Measurements from ENCODE around the gene CSN1S1. TPM values are rescaled to one million over a fixed set of nuclear protein-coding genes. Genes with fewer than 3 reads are reported as not detected.

The CSN1S1 gene
- total RNA-seq: not detected in 2 replicates

GRCh38 chr4:69930768-69931167, at the start of gene CSN1S1:
CSN1S1 (plus strand) TSS chr4:69931068; CDS start chr4:69932556, 1,488 bp downstream.

GRCh38 chr4:69965628-69966027, 34.8 kb downstream of the CSN1S1 start, which contains the start of gene CSN2:
CSN2 (minus strand) TSS chr4:69965728; CDS start chr4:69960995, 4,733 bp downstream.

GRCh38 chr4:69995526-69996016, 64.7 kb downstream of the CSN1S1 start, which contains the start of gene STATH:
STATH (plus strand) TSS chr4:69995966; CDS start chr4:69998438, 2,472 bp downstream.

Other genes starting within 250 kb of the CSN1S1 start
- 15.3 and 46.1 TPM in 2 replicates for gene SULT1B1, start 170.4 kb upstream of the CSN1S1 start, total RNA-seq
- gene SULT1E1, start 70.9 kb upstream of the CSN1S1 start, total RNA-seq: 6.7 and 23.8 TPM in 2 replicates
- not detected in 2 replicates for gene CSN2, start 34.7 kb downstream of the CSN1S1 start, total RNA-seq
- not detected in 2 replicates for gene STATH, start 64.9 kb downstream of the CSN1S1 start, total RNA-seq
- not detected in 2 replicates for gene HTN3, start 97.4 kb downstream of the CSN1S1 start, total RNA-seq
- not detected in 2 replicates for gene HTN1, start 119.4 kb downstream of the CSN1S1 start, total RNA-seq
- not detected in 2 replicates for gene PRR27, start 223.2 kb downstream of the CSN1S1 start, total RNA-seq

Data from vein endothelial cell (primary cell).